Progenitor cell of endocrine pancreas (in vitro differentiated cells): ENCODE results near the gene EFEMP2. TPM values are rescaled to one million over a fixed set of nuclear protein-coding genes. Genes with fewer than 3 reads are reported as not detected.

ENCODE experiments used
- DNase-seq: peaks from one replicate; pipeline ENCODE4 v3.0.0; 2021; ENCODE audit warnings: low spot score; ENCODE audit not compliant: unreplicated experiment
- H3K27ac Mint-ChIP-seq: 2 replicates; pipeline ENCODE4 v1.8.0; 2021; ENCODE audit warnings: mild to moderate bottlenecking, moderate library complexity, mixed read lengths
- H3K27me3 Mint-ChIP-seq: 2 replicates; pipeline ENCODE4 v1.8.0; 2021; ENCODE audit warnings: mixed read lengths
- H3K36me3 Mint-ChIP-seq: 2 replicates; pipeline ENCODE4 v1.8.0; 2022; ENCODE audit warnings: mixed read lengths; ENCODE audit not compliant: insufficient read depth
- H3K4me1 Mint-ChIP-seq: 2 replicates; pipeline ENCODE4 v1.8.0; 2021; ENCODE audit warnings: low read depth, mixed read lengths
- H3K4me3 Mint-ChIP-seq: 2 replicates; pipeline ENCODE4 v1.8.0; 2021; ENCODE audit warnings: low read depth, mild to moderate bottlenecking, moderate library complexity, mixed read lengths
- H3K9me3 Mint-ChIP-seq: 2 replicates; pipeline ENCODE4 v1.8.0; 2021; ENCODE audit warnings: low read depth, mixed read lengths
- total RNA-seq: library from RNA; stranded (reverse); gene quantifications from 2 replicates; pipeline ENCODE4 v1.2.1, GENCODE V29; 2021
- TF ChIP-seq, protein P1 (sequence below): fragments of 200-600 bp; sonication (generic); IDR thresholded peaks from one replicate; pipeline ENCODE4 v1.5.0; 2021; ENCODE audit warnings: antibody characterized with exemption, mild to moderate bottlenecking; ENCODE audit not compliant: unreplicated experiment

Gene EFEMP2
- total RNA-seq, 1 donor from 2014 or later = 90.5 TPM

DNA sequence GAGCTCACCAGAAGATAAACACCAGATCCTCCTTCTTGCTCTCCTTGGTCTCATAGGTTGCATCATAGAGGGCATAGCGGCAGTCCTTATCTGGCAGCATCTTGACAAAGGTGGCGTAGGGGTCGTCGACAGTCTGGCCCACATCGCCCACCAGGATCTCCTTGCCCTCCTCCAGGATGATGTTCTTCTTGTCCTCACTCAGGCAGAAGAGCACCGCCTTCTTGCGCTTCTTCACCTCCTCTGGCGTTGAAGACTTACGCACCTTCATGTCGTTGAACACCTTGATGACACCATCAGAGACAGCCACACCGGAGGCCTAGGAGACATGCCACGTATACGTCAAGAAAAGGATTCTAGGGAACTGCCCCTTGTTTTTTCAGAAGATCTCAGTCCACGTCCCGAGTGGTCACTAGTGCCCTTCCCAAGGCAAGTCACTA lies 16.7 kb downstream of the EFEMP2 start:
- TF ChIP-seq, protein P1, sequence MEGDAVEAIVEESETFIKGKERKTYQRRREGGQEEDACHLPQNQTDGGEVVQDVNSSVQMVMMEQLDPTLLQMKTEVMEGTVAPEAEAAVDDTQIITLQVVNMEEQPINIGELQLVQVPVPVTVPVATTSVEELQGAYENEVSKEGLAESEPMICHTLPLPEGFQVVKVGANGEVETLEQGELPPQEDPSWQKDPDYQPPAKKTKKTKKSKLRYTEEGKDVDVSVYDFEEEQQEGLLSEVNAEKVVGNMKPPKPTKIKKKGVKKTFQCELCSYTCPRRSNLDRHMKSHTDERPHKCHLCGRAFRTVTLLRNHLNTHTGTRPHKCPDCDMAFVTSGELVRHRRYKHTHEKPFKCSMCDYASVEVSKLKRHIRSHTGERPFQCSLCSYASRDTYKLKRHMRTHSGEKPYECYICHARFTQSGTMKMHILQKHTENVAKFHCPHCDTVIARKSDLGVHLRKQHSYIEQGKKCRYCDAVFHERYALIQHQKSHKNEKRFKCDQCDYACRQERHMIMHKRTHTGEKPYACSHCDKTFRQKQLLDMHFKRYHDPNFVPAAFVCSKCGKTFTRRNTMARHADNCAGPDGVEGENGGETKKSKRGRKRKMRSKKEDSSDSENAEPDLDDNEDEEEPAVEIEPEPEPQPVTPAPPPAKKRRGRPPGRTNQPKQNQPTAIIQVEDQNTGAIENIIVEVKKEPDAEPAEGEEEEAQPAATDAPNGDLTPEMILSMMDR = no peak
- peaks cover 31% of the 10 kb centered on the region for H3K36me3 Mint-ChIP-seq
- peak overlapping the region; percentile 89 for H3K4me3 Mint-ChIP-seq
- DNase-seq = no peak
- peak overlapping the region; percentile 95 for H3K27ac Mint-ChIP-seq
- H3K27me3 Mint-ChIP-seq = no peaks in the 10 kb centered on the region
- peaks cover 23% of the 10 kb centered on the region for H3K4me1 Mint-ChIP-seq
- no peaks in the 10 kb centered on the region for H3K9me3 Mint-ChIP-seq

DNA sequence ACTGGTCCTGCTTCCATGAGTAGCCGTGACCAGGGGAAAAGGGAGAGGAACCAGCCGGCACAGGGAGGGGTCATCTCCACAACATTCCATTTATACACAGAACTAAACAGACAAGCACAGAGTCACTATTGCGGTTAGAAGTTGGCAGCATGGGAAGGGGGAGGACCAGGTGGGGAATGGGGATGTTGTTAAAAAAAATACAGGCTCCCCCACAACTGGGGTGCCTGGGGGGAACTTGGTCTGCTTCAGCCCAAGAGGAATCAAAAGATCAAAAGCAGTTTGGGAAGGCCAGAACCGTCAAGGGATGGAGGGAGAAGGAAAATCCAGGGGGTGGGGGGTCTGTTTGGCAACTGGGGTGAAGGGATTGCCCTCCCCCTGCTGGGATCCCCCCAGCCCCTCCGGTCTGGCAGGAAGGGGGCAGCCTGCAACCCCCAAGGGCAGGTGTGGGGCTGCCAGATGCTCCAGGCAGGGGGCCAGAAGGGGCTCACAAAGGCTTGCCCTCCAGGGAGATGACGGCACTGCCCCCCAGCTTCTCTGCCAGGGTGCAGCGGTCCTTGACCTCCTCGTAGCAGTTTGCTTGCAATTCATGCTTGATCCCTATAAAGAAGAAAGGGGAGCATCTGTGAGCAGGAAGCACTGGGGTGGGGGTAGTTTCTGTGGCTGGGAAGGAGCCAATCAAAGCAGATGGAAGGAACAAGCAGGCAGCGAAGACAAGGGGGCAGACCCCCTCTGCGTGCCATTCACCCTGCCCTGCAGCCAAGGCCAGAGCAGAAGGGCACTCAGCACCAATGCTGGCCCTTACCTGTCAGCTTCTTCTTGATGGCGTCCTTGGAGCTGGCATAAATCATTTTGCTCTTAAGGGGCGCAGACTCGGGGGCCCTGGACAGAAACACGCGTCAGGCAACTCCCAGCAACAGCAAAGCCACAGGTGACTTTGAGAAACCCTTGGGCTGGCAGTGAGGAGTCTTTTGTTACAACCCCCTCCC lies 17.5 kb downstream of the EFEMP2 start:
- no peaks in the 10 kb centered on the region for H3K27me3 Mint-ChIP-seq
- peak overlapping the region; percentile 89 for H3K4me3 Mint-ChIP-seq
- H3K36me3 Mint-ChIP-seq = peaks cover 31% of the 10 kb centered on the region
- no peaks in the 10 kb centered on the region for H3K9me3 Mint-ChIP-seq
- H3K27ac Mint-ChIP-seq = peak overlapping the region; percentile 78
- DNase-seq = no peak
- peaks cover 21% of the 10 kb centered on the region for H3K4me1 Mint-ChIP-seq
- TF ChIP-seq, protein P1 = no peak

DNA sequence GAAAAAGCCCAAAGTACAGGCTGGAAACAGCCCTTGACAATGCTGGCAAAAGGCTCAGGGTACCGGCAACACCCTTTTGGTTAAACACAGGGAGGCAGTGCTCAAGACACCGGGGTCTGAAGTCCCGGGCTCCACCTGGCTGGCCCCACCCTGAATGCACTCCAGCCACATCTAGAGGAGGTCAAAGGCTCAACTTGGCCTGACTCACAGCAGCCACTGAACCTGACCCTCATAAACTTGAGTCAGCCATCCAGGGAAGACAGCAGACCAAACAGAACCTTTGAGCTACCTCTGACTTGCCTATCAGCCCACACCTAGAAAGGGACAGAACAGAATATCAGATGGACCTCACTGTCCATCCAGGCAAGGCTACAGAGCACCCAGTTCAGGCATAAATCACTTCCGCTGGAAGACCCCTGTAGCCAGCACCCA lies 18.4 kb downstream of the EFEMP2 start:
- H3K36me3 Mint-ChIP-seq = peaks cover 31% of the 10 kb centered on the region

DNA sequence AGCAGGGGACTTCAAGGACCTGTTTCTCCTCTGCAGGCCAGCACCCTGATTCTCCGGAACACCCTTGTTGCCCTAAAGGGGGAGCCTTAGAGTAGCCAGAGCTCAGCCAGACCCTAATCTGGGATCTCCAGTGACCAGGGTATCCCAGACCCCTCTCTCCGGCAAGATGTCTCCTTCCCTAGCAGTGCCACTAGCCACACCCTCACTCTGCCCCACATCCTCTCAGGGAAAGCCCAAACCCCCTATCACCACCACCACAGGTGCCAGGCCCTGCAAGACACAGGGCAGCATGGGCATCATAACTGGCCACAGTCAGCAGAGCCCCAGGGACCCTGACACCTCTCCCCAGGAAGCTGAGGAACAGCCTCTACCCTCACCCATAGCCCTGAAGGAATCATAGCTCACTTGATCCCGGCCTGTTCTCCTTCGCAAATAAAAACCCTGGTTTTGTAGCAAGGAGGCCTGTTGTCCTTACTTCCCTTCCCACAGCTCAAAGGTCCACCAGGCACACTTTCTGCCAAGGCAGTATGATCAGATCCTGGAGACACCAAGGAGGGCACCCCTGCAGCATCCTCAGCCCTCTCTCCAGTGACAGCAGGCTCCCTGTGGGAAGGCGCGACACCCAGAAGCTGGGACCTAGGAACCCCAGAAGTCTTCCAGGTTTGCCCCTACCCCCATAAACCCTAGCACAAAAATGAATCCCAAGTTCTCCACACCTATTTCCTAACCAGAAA lies 19.2 kb downstream of the EFEMP2 start:
- H3K4me3 Mint-ChIP-seq = no peak overlapping the region
- H3K27me3 Mint-ChIP-seq = no peaks in the 10 kb centered on the region
- peaks cover 31% of the 10 kb centered on the region for H3K36me3 Mint-ChIP-seq
- no peak for DNase-seq
- peaks cover 14% of the 10 kb centered on the region for H3K4me1 Mint-ChIP-seq
- peak overlapping the region; percentile 89 for H3K27ac Mint-ChIP-seq
- no peaks in the 10 kb centered on the region for H3K9me3 Mint-ChIP-seq
- TF ChIP-seq, protein P1 = no peak

More for the DNA sequence above, 18.4 kb downstream of the EFEMP2 start:
- Mint-ChIP-seq H3K27ac (no peak overlapping the region), H3K4me3 (peak overlapping the region; percentile 45), H3K4me1 (peaks cover 17% of the 10 kb centered on the region), H3K27me3 (no peaks in the 10 kb centered on the region), H3K9me3 (no peaks in the 10 kb centered on the region)
- DNase-seq = no peak
- TF ChIP-seq, protein P1 = no peak
